Measurements from ENCODE around the gene RPL36A.
A peak's percentile ranks its signal among the peaks of the same experiment; 100 is the strongest.

The RPL36A gene

DNA sequence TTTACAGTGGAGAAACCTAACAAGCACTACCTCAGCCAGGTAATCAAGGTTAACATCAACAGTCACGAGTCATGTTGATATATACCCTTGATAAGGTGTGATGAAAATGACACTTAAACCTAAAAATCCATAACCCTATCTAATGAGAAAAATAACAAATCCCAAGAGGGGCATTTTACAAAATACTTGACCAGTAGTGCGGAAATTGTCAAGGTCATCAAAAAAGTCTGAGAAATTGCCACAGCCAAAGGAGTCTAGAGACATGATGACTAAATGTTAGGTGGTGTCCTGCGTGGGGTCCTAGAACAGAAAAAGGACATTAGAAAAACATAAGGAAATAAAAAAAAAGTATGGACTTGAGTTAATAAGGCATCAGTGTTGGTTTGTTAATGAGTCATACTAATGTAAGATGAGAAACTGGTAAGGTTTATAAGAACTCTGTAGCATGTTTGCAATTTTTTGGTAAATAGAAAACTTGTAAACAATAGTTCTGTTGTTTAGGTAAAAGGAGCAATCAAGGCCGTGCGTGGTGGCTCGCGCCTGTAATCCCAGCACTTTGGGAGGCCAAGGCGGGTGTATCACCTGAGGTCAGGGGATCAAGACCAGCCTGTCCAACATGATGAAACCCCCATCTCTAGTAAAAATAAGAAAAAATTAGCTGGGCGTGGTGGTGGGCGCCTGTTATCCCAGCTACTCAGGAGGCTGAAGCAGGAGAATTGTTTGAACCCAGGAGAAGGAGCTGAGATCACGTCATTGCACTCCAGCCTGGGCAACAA is 2.9 kb downstream of the RPL36A start:
- no peak for DNase-seq (ENCODE audit: low read depth)

DNA sequence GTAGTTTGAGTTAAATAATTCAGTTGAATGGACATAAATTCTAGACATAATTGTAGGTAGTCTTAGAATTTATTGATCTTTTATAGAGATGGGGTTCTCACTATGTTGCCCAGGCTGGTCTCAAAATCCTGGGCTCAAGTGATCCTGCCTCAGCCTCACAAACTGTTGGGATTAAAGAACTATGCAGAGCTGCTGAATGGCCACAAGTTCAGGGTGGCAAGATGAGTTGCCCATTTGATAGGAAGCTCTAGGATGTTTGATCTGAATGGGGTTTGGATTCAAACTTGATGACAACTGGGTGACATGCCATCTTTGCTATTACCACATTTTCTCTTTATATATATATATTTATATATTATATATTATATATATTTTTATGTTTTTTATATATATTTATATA is 3.6 kb downstream of the RPL36A start:
- DNase-seq (ENCODE audit: low read depth), result no peak

- DNase-seq (ENCODE audit: low read depth), result no peak
Observed at GRCh38 chrX:101395789-101396188, 5.0 kb downstream of the RPL36A start.

GRCh38 chrX:101397779-101398178 is 7.0 kb downstream of the RPL36A start:
- DNase-seq (ENCODE audit: low read depth), result no peak

DNA sequence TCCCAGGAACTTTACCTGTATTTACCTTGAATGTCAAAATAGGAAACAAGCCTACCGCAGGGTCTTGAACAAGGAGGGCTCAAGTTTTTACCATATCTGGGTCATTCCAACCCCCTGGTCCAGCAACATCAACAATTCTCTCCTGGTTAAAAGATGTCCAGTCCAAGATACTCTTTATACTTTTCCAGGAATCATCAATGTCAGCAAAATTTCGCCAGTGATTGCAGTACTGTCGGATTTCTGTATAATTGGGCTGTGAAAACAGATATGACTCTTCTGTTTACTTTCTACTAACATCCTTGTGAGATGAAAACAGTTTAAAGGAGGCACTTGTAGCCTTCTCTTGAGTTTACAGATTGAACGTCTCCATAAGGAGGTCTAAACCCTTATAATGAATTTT is 7.9 kb downstream of the RPL36A start:
- no peak for DNase-seq (ENCODE audit: low read depth)

DNA sequence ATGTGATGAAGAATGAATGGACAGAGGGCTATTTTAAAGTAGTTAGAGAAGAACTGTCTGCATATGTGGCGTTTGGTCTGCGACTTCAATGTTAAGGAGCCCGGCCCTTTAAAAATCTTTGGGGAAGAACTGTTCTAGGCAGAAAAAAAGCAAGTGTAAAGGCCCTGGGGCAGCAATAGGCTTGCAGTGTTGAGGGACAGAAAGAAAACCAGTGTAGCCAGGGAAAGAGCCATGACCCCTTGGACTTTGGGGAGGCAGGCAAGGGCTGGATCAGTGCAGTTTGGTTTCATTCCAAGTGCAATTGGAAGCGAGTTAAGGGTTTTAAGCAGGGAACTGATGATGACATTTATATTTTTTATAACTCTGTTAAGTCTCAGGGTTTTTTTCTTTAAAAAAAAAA is 9.0 kb downstream of the RPL36A start:
- no peak for DNase-seq (ENCODE audit: low read depth)

GRCh38 chrX:101407167-101407747 is 16.4 kb downstream of the RPL36A start:
- no peak for DNase-seq (ENCODE audit: low read depth)

- DNase-seq (ENCODE audit: low read depth), result peak; percentile 76
Observed at GRCh38 chrX:101407748-101408531, 17.1 kb downstream of the RPL36A start, which contains the start of the genes GLA and HNRNPH2. GLA (minus strand) TSS chrX:101407925; CDS start chrX:101407903, 22 bp downstream. HNRNPH2 (plus strand) TSS chrX:101408222; CDS start chrX:101411989, 3,767 bp downstream.

GRCh38 chrX:101408532-101408841 is 17.7 kb downstream of the RPL36A start:
- DNase-seq (ENCODE audit: low read depth), result no peak

DNA sequence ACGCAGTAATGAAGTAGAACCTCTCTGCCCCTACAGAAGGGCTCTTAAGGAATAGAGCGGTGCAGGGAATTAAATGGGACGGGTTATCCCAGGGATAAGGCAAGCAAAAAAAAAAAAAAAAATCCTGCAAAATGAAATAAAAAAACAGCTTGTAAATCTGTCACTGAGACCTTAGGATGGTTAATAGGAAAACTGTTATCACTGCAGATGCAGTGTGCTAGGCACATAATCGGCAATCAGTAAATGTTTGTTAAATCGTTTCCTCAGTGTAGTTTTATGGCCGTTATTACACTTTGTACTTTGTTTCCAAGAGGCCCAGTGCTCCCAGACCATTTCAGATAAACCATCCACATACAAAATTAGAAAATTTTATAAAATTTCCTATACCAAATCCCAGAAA is 18.2 kb downstream of the RPL36A start:
- DNase-seq (ENCODE audit: low read depth), result no peak

DNA sequence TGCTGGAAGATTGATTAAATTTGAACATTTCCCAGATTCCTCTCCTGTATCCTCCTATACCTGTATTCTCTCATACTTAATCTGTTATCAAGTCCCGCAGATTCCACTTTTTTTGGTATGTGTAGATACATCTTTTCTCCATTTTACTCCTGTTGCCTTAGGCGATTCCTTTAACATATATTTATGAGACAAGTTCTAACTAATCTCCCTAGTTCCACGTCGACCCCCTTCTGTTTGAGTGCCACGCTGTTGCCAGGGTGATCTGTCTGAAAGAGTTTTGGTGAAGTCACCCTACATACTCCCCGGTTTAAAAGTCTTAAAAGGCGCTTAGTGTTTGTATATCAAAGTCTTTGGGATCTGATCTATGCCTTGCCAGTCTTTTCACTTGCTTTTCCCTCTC is 19.6 kb downstream of the RPL36A start:
- no peak for DNase-seq (ENCODE audit: low read depth)

- DNase-seq (ENCODE audit: low read depth), result no peak
Observed at GRCh38 chrX:101411984-101412383, 21.2 kb downstream of the RPL36A start.

- DNase-seq (ENCODE audit: low read depth), result no peak
Observed at GRCh38 chrX:101415180-101416145, 24.7 kb downstream of the RPL36A start.

- DNase-seq (ENCODE audit: low read depth), result no peak
Observed at GRCh38 chrX:101416691-101417090, 25.9 kb downstream of the RPL36A start.

- no peak for DNase-seq (ENCODE audit: low read depth)
Observed at GRCh38 chrX:101417190-101417589, 26.4 kb downstream of the RPL36A start.

- DNase-seq (ENCODE audit: low read depth), result no peak
Observed at GRCh38 chrX:101417981-101418841, 27.4 kb downstream of the RPL36A start.

- DNase-seq (ENCODE audit: low read depth), result no peak
Observed at GRCh38 chrX:101419489-101419888, 28.7 kb downstream of the RPL36A start.

GRCh38 chrX:101427954-101428353 is 37.1 kb downstream of the RPL36A start:
- DNase-seq (ENCODE audit: low read depth), result no peak

DNA sequence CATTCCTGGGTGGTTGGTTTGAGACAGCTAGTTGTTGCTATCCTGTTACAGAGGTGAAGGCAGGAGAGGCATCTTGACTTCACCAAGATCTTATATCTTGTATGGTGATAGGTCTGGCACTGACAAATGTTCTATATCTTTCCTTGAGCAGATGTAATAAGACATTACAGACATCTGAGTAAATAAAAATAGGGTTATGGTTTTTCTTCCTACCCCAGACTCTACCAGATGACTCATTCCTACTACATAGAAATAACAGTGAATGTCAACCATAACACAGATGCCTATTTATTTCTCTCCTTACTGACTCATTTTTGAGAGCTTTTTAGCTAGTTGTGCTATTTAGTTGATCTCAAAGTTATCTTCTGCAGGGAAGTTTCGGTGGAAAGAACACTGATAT is 39.1 kb downstream of the RPL36A start:
- DNase-seq (ENCODE audit: low read depth), result no peak

DNA sequence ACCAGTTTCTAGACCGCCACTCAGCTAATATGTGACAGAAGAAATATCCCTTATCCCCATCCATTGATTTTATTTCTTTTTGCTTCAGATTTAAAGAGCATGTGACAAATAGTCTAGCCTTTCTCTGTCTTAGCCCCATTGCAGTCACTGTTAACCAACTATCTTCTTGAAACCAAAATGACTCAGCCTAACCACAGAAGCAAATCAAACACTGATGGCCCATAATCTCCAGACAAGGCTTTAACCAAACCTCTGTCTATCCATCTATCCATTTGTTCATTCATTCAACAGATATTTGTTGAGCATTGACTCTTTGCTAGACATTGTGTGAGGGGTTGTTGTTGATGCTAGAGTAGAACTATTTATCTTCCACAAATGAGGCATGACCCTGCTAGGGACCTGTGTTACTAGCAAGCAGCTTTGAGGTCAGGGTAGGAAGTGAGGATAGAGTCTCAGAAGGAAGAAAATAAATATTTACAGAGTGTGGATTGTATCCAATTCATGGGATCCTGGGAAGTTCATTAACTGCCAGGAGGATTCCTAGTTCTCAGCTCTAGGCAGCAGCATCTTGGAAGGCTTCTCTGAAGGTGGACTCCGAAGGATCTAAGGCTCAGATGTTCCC is 39.8 kb downstream of the RPL36A start:
- DNase-seq (ENCODE audit: low read depth), result no peak

Measured in stimulated activated CD8-positive, alpha-beta memory T cell treated with anti-CD3 and anti-CD28 coated beads, Interleukin-12 subunit alpha, Interleukin-12 subunit beta, amount 100 ng/mL, for 1 hour (primary cell).